DMS 273 (cell line): Measurements from ENCODE around the gene FGD5.

ENCODE experiments used
- DNase-seq: peaks from one replicate; lab custom pipeline; 2025; ENCODE audit not compliant: unreplicated experiment; lab: John Stamatoyannopoulos, UW

FGD5 gene

DNA sequence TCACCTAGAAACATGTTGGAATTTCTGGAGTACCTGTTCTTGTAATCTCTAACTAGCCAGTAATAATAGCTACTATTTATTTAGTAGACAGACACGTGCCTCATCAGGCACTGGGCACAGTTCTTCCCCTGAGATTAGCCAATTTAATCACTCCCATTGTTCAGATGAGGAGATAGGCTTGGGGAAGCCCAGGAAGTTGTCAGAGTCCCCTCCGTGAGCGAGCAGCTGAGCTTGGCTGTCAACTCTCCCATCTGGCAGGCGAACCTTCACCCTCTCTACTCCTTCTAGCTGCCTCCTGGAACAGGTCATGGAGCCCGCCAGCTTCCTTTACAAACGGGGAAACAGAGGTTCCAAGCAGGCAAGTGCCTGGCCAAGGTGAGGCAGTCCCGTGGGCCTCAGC lies 31.1 kb upstream of the FGD5 start:
- peak; percentile 14 for DNase-seq

DNA sequence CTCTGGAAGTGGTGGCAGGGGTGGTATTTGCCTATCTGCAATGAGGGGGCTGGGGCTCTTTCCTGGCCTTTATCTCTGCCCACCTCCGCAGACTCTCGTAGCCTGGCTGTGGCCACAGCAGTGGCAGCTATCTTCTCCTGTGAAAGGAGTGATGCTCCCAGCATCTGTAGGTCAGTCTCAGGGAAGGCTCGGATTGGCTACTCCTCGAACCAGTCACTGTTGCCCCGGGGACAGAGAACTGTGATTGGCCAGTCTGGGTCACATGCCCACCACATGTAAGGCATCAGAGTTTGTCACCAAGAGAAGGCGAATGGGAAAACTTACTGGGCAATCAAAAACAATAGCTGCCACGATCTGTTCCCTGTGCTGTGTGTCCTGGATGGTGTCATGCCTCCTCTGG lies 30.1 kb upstream of the FGD5 start:
- DNase-seq, result no peak

DNA sequence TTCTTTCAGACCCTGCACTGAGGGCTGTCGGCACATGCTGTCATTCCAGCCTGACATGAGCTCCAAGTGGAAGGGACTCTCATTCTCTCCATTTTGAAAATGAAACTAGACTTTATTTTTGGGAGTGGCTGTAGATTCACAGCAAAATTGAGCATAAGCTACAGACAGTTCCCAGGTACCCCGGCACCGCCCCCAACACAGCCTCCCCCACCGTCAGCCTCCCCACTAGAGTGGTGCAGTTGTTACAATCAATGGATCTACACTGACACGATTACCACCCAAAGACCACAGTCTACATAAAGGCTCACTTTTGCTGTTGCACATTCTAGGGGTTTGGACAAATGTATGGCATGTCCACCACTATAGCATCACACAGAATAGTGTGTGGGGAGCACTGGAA lies 29.5 kb upstream of the FGD5 start:
- no peak for DNase-seq

DNA sequence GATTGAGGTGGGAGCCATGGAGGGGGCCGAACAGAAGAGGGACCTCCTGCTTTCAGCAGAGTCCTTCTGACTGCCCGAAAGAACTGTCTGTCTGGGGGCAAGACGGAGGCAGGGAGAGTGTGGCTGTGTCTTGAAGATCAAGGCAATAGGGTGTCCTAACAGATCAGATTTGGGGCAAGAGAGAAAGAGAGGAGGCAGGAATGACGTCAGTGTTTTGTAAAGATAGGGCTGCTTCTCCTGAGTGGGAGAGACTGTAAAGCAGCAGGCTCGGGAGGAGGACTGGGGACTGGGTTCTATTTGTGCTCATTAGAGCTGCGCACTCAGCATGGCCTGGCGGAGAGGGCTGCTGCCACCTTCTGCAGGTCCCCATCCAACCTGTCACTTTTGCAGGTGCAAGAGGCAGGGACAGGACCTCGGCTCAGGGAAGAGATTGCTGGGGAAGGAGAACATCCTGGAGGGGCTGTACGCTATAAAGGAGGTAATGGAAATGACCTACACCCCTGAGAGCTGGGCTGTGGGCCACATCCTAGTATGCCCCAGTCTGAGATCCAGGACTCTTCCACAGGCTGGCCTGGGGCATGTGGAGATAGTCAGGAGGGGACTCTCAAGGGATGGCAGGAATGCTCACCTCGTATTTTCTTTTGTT lies 29.0 kb upstream of the FGD5 start:
- no peak for DNase-seq

- peak; percentile 65 for DNase-seq
These were observed 27.3 kb upstream of the FGD5 start for GRCh38 chr3:14791343-14791945.

DNA sequence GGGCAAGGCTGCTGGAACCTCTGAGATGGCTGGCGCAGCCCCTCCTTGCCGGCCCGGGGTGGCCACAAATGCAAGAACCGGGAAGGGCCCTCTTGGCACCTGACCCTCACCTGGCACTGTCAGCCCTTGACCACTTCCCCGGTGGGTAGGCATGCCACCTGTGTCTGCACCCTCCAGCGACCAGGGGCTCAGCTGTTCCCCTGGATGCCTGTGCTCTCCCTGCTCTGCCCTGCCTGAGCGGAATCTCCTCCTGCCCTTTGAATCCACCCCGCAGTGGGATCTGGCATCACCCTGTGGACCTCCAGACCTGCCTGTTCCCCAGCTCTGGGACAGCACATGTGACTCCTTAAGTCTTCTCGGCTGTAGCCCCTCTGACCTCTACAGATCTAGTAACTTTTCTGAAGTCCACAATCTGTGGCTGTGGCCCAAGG lies 26.1 kb upstream of the FGD5 start:
- no peak for DNase-seq

GRCh38 chr3:14793126-14793857 lies 25.5 kb upstream of the FGD5 start:
- DNase-seq, result no peak

- no peak for DNase-seq
These were observed 24.9 kb upstream of the FGD5 start for GRCh38 chr3:14793858-14794234.

DNA sequence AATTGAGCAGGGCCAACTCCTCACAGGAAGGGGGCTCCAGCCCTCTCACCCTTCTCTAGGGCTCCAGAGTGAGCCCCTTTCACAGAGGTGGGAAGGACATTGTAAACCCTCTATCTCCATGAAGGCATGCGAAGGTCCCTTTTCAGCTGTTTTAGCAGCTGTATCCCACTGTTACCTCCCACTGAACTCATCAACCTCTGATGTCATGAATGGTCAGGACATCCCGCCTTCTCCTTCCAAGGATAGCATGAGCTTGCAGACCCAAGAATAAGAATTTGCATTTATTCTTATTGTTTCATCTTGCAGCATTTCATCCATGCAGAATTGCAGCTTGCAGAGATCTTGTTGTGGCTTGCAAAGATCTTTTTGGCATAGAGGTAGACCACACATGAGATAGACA lies 24.3 kb upstream of the FGD5 start:
- DNase-seq, result no peak

GRCh38 chr3:14795996-14796395 lies 22.8 kb upstream of the FGD5 start:
- DNase-seq, result no peak

GRCh38 chr3:14796403-14797077 lies 22.2 kb upstream of the FGD5 start:
- no peak for DNase-seq

- DNase-seq, result no peak
These were observed 21.0 kb upstream of the FGD5 start for GRCh38 chr3:14797731-14798130.

DNA sequence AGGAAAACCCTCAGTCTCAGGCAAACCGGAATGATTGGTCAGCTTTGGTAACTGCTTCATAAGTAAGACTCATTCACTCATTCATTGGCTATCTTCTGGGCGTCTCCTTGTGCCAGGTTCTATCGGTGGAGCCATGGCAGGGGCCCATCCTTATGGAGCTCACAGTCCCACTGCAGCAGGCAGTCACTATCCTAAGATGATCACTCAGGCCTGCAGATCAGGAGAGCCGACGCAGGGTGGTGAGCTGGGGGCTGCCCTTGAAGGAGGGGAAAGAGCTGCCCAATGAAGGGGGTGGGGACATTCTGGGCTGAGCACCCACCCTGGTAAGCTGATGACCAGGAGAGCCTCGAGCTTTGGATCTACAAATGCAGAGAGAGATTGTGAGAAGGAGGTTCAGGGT lies 20.5 kb upstream of the FGD5 start:
- DNase-seq, result no peak

GRCh38 chr3:14799146-14799545 lies 19.6 kb upstream of the FGD5 start:
- DNase-seq, result no peak

DNA sequence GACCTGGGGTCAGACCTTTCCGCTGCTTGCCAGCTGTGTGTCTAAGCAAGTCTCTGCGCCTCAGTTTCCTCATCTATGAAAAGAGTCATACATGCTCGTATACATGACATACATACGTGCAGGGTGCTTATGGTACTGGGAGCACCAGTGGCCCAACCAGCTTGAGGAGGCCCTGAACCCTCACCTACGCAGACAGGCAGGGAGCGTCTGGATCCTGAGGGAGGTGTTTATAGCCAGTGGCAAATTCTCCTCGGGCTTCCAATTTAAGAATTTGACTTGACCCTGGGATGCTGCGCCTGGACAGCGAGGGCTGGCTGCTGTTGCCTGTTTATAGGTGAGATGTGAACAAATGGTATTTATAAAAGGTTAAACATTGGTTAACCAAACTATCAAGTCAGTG lies 17.7 kb upstream of the FGD5 start:
- no peak for DNase-seq

DNA sequence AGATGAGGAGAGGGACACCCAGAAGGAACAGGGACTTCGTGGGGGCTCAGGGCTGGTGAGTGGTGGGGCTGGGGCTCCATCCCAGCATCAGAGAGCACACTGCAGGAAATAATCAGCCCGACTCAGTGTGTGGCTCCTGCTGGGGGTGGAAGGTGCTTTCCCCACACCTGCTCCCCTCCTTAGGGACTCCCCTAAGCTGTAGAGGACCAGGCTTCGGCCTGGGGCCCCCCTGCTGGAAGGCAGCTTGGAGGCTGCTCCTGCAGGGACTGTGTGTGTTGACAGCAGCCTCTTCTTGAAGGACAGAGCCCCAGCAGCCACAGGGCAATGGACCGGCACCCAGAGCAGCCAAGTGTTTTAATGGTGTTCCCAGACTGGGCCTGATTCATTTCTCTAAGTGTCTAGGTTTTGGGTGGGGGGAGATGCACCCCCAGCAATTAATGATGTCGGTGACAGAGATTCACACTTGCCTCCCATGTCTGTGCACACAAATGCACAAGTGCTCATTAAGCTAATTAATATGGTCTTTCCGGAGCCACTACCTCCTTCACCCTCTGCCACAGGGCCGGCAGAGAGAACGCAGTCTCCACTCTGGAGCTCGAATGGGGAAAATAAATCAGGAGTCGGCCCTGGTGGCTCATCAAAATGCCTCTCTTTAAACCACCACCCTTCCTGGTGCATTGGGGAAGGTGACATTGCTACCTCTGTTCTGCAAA lies 16.9 kb upstream of the FGD5 start:
- DNase-seq, result no peak

GRCh38 chr3:14802381-14802731 lies 16.4 kb upstream of the FGD5 start:
- no peak for DNase-seq

- peak; percentile 30 for DNase-seq
These were observed 15.4 kb upstream of the FGD5 start for GRCh38 chr3:14803101-14803980.

- peak; percentile 5 for DNase-seq
These were observed 14.6 kb upstream of the FGD5 start for GRCh38 chr3:14803981-14804834.
